Trophoblast cell (in vitro differentiated cells and primary cell): ENCODE measurements around the gene MAN1A1.
A peak's percentile ranks its signal among the peaks of the same experiment; 100 is the strongest.

Source experiments
- DNase-seq, 2 donors: peaks; one replicate each; pipeline ENCODE4 v3.0.0-alpha.2; 2016
- H2AFZ ChIP-seq: 2 replicates; pipeline ENCODE4 v1.6.1; 2013; ENCODE audit warnings: low read length, moderate library complexity, mild to moderate bottlenecking; ENCODE audit not compliant: insufficient read depth, poor library complexity
- H2AK5ac ChIP-seq: 2 replicates; pipeline ENCODE4 v1.6.1; 2013; ENCODE audit warnings: mild to moderate bottlenecking, low read length
- H2BK120ac ChIP-seq: 2 replicates; pipeline ENCODE4 v1.6.1; 2013; ENCODE audit warnings: low read length, mild to moderate bottlenecking, moderate library complexity; ENCODE audit not compliant: insufficient read depth, poor library complexity
- H2BK12ac ChIP-seq: 2 replicates; pipeline ENCODE4 v1.6.1; 2013; ENCODE audit warnings: mild to moderate bottlenecking, low read length, moderate library complexity
- H2BK5ac ChIP-seq: 2 replicates; pipeline ENCODE4 v1.6.1; 2013; ENCODE audit warnings: low read length, low read depth, moderate library complexity, mild to moderate bottlenecking; ENCODE audit not compliant: poor library complexity
- H3K14ac ChIP-seq: 2 replicates; pipeline ENCODE4 v1.6.1; 2013; ENCODE audit warnings: mild to moderate bottlenecking, low read length
- H3K18ac ChIP-seq: 2 replicates; pipeline ENCODE4 v1.6.1; 2013; ENCODE audit warnings: mild to moderate bottlenecking, low read length
- H3K23ac ChIP-seq: 2 replicates; pipeline ENCODE4 v1.6.1; 2013; ENCODE audit warnings: low read length
- H3K27ac ChIP-seq: 2 replicates; pipeline ENCODE4 v1.5.1; 2013; ENCODE audit warnings: low read depth, mild to moderate bottlenecking, inconsistent platforms, low read length, moderate library complexity
- H3K27me3 ChIP-seq: 2 replicates; pipeline ENCODE4 v1.6.1; 2013; ENCODE audit warnings: inconsistent platforms, mild to moderate bottlenecking, low read length, moderate library complexity; ENCODE audit not compliant: insufficient read depth
- H3K36me3 ChIP-seq, 2 experiments: 1 replicate in 1 of 2; 2 replicates in 1 of 2; pipeline ENCODE4 v1.6.1; 2013; ENCODE audit warnings: low read length in 2 of 2, mild to moderate bottlenecking in 2 of 2, moderate library complexity in 1 of 2; ENCODE audit not compliant: insufficient read depth in 2 of 2, control insufficient read depth in 1 of 2
- H3K4ac ChIP-seq: 2 replicates; pipeline ENCODE4 v1.6.1; 2013; ENCODE audit warnings: low read depth, mild to moderate bottlenecking, low read length, moderate library complexity
- H3K4me1 ChIP-seq, 2 experiments: 1 replicate in 1 of 2; 2 replicates in 1 of 2; pipeline ENCODE4 v1.6.1; 2013; ENCODE audit warnings: low read length in 2 of 2, mild to moderate bottlenecking in 2 of 2, moderate library complexity in 1 of 2; ENCODE audit not compliant: insufficient read depth in 2 of 2, control insufficient read depth in 1 of 2
- H3K4me2 ChIP-seq: 2 replicates; pipeline ENCODE4 v1.6.1; 2013; ENCODE audit warnings: inconsistent platforms, mild to moderate bottlenecking, low read length, moderate library complexity
- H3K4me3 ChIP-seq: 2 replicates; pipeline ENCODE4 v1.5.1; 2013; ENCODE audit warnings: mild to moderate bottlenecking, low read depth, low read length, inconsistent platforms
- H3K79me1 ChIP-seq: one replicate; pipeline ENCODE4 v1.6.1; 2013; ENCODE audit warnings: low read length
- H3K79me2 ChIP-seq: 2 replicates; pipeline ENCODE4 v1.6.1; 2013; ENCODE audit warnings: low read length, mild to moderate bottlenecking; ENCODE audit not compliant: control insufficient read depth, insufficient read depth, poor library complexity
- H3K9ac ChIP-seq: 2 replicates; pipeline ENCODE4 v1.6.1; 2013; ENCODE audit warnings: mild to moderate bottlenecking, low read length
- H3K9me3 ChIP-seq: 2 replicates; pipeline ENCODE4 v1.6.1; 2013; ENCODE audit warnings: low read depth, mild to moderate bottlenecking, control low read depth, inconsistent platforms, low read length; ENCODE audit not compliant: insufficient read depth
- H4K12ac ChIP-seq: 2 replicates; pipeline ENCODE4 v1.6.1; 2013; ENCODE audit warnings: low read depth, mild to moderate bottlenecking, low read length, moderate library complexity
- H4K8ac ChIP-seq: 2 replicates; pipeline ENCODE4 v1.6.1; 2013; ENCODE audit warnings: low read depth, mild to moderate bottlenecking, low read length, moderate library complexity
- H4K91ac ChIP-seq: one replicate; pipeline ENCODE4 v1.6.1; 2013; ENCODE audit warnings: low read depth, mild to moderate bottlenecking, low read length, moderate library complexity
- WGBS: extraction: QIAGEN DNeasy Blood & Tissue Kit; methylation state at CpG from one replicate; pipeline ENCODE4 v1.1.7; 2013; ENCODE audit warnings: missing lambda C conversion rate; ENCODE audit not compliant: insufficient read length, insufficient coverage; ENCODE audit errors: extremely low coverage; 5-methylcytosine and 5-hydroxymethylcytosine counted together

MAN1A1 gene

DNA sequence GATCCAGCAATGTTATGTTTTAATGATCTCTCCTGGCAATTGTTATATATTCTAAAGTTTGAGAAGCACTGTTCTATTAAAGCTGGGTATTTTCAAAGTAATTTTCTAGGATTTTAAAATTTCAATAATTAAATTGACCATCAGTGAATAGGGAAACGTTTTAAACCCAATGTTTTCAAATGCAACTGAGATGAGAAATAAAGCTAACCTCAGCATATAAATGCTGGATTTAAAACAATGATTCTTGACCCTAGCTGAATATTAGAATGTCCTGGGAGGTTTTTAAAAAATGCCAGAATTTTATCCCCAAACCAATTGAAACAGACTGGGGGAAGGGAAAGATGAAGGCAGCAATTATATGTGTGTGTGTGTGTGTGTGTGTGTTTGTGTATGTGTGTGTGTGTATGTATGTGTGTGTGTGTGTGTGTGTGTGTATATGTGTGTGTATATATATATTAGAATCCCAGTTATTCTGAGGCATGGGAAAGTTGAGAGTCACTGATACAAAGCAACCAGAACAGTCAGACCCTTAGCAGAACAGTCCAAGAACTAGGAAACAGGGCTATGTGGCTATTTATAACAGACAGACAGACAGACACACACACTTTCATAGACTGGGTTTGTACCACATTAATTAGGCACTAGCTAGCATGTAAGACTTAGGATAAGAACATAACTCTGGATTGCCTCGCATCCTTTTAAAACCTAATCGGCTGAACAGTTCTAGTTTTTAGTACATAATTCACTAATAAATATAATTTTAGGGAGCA, 107.8 kb downstream of the MAN1A1 start:
- Histone ChIP-seq H4K12ac (no peak overlapping the region), H3K27ac (no peak overlapping the region), H2BK5ac (no peak overlapping the region), H2BK12ac (no peak overlapping the region), H4K8ac (no peak overlapping the region), H4K91ac (no peak overlapping the region), H3K36me3 (no peaks in the 10 kb centered on the region), H3K27me3 (no peaks in the 10 kb centered on the region), H3K9me3 (no peaks in the 10 kb centered on the region), H3K79me1 (no peaks in the 10 kb centered on the region), H2BK120ac (no peak overlapping the region), H2AFZ (no peak overlapping the region), H3K18ac (no peak overlapping the region), H3K4me1 (peaks cover 0 to 2% of the 10 kb centered on the region in 2 experiments), H3K4me3 (no peak overlapping the region), H3K4ac (no peak overlapping the region), H2AK5ac (no peak overlapping the region), H3K23ac (no peak overlapping the region), H3K14ac (no peak overlapping the region), H3K4me2 (no peak overlapping the region), H3K9ac (no peak overlapping the region), H3K79me2 (no peaks in the 10 kb centered on the region)
- DNase-seq: no peak
- WGBS: no CpG with 5 or more reads among the region's 3 CpGs

- no peak for DNase-seq
- Histone ChIP-seq H3K18ac (no peak overlapping the region), H2BK5ac (no peak overlapping the region), H4K91ac (no peak overlapping the region), H4K8ac (no peak overlapping the region), H2AFZ (no peak overlapping the region), H3K79me2 (no peaks in the 10 kb centered on the region), H3K4me2 (no peak overlapping the region), H3K27me3 (no peaks in the 10 kb centered on the region), H3K4ac (no peak overlapping the region), H3K9ac (no peak overlapping the region), H4K12ac (no peak overlapping the region), H3K36me3 (peaks cover 3% of the 10 kb centered on the region in 2 experiments), H3K27ac (no peak overlapping the region), H2BK12ac (no peak overlapping the region), H2AK5ac (no peak overlapping the region), H3K4me3 (no peak overlapping the region), H3K79me1 (no peaks in the 10 kb centered on the region), H2BK120ac (no peak overlapping the region), H3K14ac (no peak overlapping the region), H3K4me1 (peaks cover 0 to 2% of the 10 kb centered on the region in 2 experiments), H3K9me3 (no peaks in the 10 kb centered on the region), H3K23ac (no peak overlapping the region)
- no CpG with 5 or more reads among the region's 2 CpGs for WGBS
These were observed 108.5 kb downstream of the MAN1A1 start for GRCh38 chr6:119241111-119241465.

DNA sequence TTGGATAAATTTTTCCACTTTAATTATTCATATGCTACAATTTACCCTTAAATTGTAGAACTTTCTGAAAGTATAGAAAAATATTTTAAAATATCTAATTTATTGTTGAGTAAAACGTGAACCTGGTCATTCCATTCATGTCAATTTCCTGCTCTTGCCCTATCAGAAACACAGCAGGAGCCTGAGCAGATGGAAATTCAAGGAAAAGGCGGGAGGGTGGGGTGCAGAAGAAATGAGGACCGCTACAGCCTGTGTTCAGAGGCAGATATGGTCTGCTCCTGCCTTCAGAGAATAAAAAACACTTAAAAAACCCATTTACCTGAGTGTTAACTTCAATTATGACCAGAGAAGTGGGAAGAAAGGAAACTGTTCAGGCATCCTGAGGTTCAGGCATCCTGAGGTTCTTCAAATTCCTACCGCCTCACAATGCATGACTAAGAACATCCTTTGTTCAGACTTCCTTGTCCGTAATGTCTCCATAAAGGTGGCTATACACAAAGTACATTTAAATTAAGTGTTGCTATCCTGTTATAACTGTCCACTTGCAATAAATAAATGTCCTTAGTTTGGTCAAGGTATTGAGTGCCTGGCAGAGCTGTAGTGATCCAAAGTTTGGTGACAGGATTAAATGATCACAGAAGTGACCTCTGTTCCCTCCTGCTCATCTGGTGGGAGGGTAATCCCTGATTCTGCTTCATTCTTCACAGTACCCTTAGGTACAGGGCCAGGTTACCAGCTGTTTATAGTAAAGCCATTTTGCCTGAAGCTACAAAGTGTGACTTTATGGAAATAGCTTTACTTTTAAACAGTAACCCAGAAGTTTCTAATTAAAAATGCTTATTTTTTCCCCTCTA, 109.1 kb downstream of the MAN1A1 start:
- Histone ChIP-seq H3K79me2 (no peaks in the 10 kb centered on the region), H3K27me3 (no peaks in the 10 kb centered on the region), H4K91ac (no peak overlapping the region), H3K18ac (no peak overlapping the region), H3K4ac (no peak overlapping the region), H2BK12ac (no peak overlapping the region), H3K14ac (no peak overlapping the region), H2AK5ac (no peak overlapping the region), H3K4me1 (peaks cover 0 to 2% of the 10 kb centered on the region in 2 experiments), H3K4me3 (no peak overlapping the region), H2AFZ (no peak overlapping the region), H2BK120ac (no peak overlapping the region), H2BK5ac (no peak overlapping the region), H3K23ac (no peak overlapping the region), H4K8ac (no peak overlapping the region), H3K36me3 (peaks cover 3% of the 10 kb centered on the region in 2 experiments), H3K9me3 (no peaks in the 10 kb centered on the region), H4K12ac (no peak overlapping the region), H3K27ac (no peak overlapping the region), H3K4me2 (no peak overlapping the region), H3K79me1 (no peaks in the 10 kb centered on the region), H3K9ac (no peak overlapping the region)
- WGBS: no CpG with 5 or more reads among the region's 5 CpGs
- peak; percentile 5 to 50 for DNase-seq

GRCh38 chr6:119237177-119237715, 112.3 kb downstream of the MAN1A1 start:
- H3K36me3 ChIP-seq: peaks cover 3% of the 10 kb centered on the region in 2 experiments
- no peak overlapping the region for H2AK5ac ChIP-seq
- H3K4me2 ChIP-seq: no peak overlapping the region
- H3K9ac ChIP-seq: no peak overlapping the region
- no peak overlapping the region for H3K14ac ChIP-seq
- no peak overlapping the region for H3K4ac ChIP-seq
- H4K91ac ChIP-seq: no peak overlapping the region
- H4K12ac ChIP-seq: no peak overlapping the region
- H2BK5ac ChIP-seq: no peak overlapping the region
- H2BK12ac ChIP-seq: no peak overlapping the region
- no peak overlapping the region for H3K4me3 ChIP-seq
- no CpG with 5 or more reads among the region's 7 CpGs for WGBS
- H3K23ac ChIP-seq: no peak overlapping the region
- H3K79me1 ChIP-seq: no peaks in the 10 kb centered on the region
- H3K27me3 ChIP-seq: no peaks in the 10 kb centered on the region
- no peak overlapping the region for H3K18ac ChIP-seq
- H4K8ac ChIP-seq: no peak overlapping the region
- H2BK120ac ChIP-seq: no peak overlapping the region
- no peak overlapping the region for H3K27ac ChIP-seq
- H3K4me1 ChIP-seq: peaks cover 0 to 2% of the 10 kb centered on the region in 2 experiments
- H3K9me3 ChIP-seq: no peaks in the 10 kb centered on the region
- no peak overlapping the region for H2AFZ ChIP-seq
- no peak for DNase-seq
- H3K79me2 ChIP-seq: no peaks in the 10 kb centered on the region
